ENCODE data around the gene MAGI1. TPM values are rescaled to one million over a fixed set of nuclear protein-coding genes. Genes with fewer than 3 reads are reported as not detected.

Gene MAGI1
- total RNA-seq, 4 donors from 2014 or later: 7.6 to 42.9 (median 37.0) TPM

- no peaks in the 10 kb centered on the region for H3K4me1 ChIP-seq
- no peaks in the 10 kb centered on the region for H3K36me3 ChIP-seq
- no peak for DNase-seq
- H3K9me3 ChIP-seq: no peaks in the 10 kb centered on the region
- no peak overlapping the region for H3K4me3 ChIP-seq
- no peak for TF ChIP-seq POLR2A (IDR thresholded peaks at IDR 0.05)
- TF ChIP-seq CTCF (IDR thresholded peaks at IDR 0.05): no peak
- H3K27me3 ChIP-seq: no peaks in the 10 kb centered on the region
- intact Hi-C loops (cut with DNase I; ENCODE audit: low total_unique reads): no loop called here
- H3K27ac ChIP-seq: no peak overlapping the region
Measured at GRCh38 chr3:65995515-65995914, 43.2 kb downstream of the MAGI1 start.

GRCh38 chr3:65995030-65995429 lies 43.7 kb downstream of the MAGI1 start:
- intact Hi-C loops (cut with DNase I; ENCODE audit: low total_unique reads): no loop called here

GRCh38 chr3:65993134-65993900 lies 45.4 kb downstream of the MAGI1 start:
- H3K36me3 ChIP-seq: no peaks in the 10 kb centered on the region
- intact Hi-C loops (cut with DNase I; ENCODE audit: low total_unique reads): no loop called here
- no peak overlapping the region for H3K27ac ChIP-seq
- TF ChIP-seq CTCF (IDR thresholded peaks at IDR 0.05) (no peak), POLR2A (IDR thresholded peaks at IDR 0.05) (no peak)
- no peaks in the 10 kb centered on the region for H3K27me3 ChIP-seq
- H3K4me3 ChIP-seq: no peak overlapping the region
- H3K9me3 ChIP-seq: no peaks in the 10 kb centered on the region
- H3K4me1 ChIP-seq: no peaks in the 10 kb centered on the region
- DNase-seq: no peak

More at GRCh38 chr3:65995030-65995429, 43.7 kb downstream of the MAGI1 start:
- Histone ChIP-seq H3K4me1 (no peaks in the 10 kb centered on the region), H3K4me3 (no peak overlapping the region), H3K36me3 (no peaks in the 10 kb centered on the region), H3K9me3 (no peaks in the 10 kb centered on the region), H3K27ac (no peak overlapping the region), H3K27me3 (no peaks in the 10 kb centered on the region)
- TF ChIP-seq POLR2A (IDR thresholded peaks at IDR 0.05) (no peak), CTCF (IDR thresholded peaks at IDR 0.05) (no peak)
- DNase-seq: no peak

GRCh38 chr3:65992106-65992505 lies 46.6 kb downstream of the MAGI1 start:
- no peak for TF ChIP-seq POLR2A (IDR thresholded peaks at IDR 0.05)
- no peak for TF ChIP-seq CTCF (IDR thresholded peaks at IDR 0.05)
- Histone ChIP-seq H3K27me3 (no peaks in the 10 kb centered on the region), H3K4me3 (no peak overlapping the region), H3K27ac (no peak overlapping the region), H3K36me3 (no peaks in the 10 kb centered on the region), H3K9me3 (no peaks in the 10 kb centered on the region), H3K4me1 (no peaks in the 10 kb centered on the region)
- intact Hi-C loops (cut with DNase I; ENCODE audit: low total_unique reads): no loop called here
- DNase-seq: no peak

- Histone ChIP-seq H3K27ac (no peak overlapping the region), H3K27me3 (no peaks in the 10 kb centered on the region), H3K36me3 (no peaks in the 10 kb centered on the region), H3K4me1 (no peaks in the 10 kb centered on the region), H3K4me3 (no peak overlapping the region), H3K9me3 (no peaks in the 10 kb centered on the region)
- TF ChIP-seq CTCF (IDR thresholded peaks at IDR 0.05) (no peak), POLR2A (IDR thresholded peaks at IDR 0.05) (no peak)
- no peak for DNase-seq
- intact Hi-C loops (cut with DNase I; ENCODE audit: low total_unique reads): no loop called here
Measured at GRCh38 chr3:65988411-65989180, 50.1 kb downstream of the MAGI1 start.

All from uterus (tissue), 4 donors.